ENCODE data around the gene MTF2. TPM values are rescaled to one million over a fixed set of nuclear protein-coding genes. Genes with fewer than 3 reads are reported as not detected.

MTF2 gene
- total and polyA plus RNA-seq, 12 donors: 3.9 to 14.0 (median 8.3) TPM

GRCh38 chr1:93180723-93181613, 101.9 kb downstream of the MTF2 start, which contains the start of gene CCDC18:
TSS of gene CCDC18 (plus strand) at chr1:93180724. CDS start at chr1:93183362, 2,638 bp downstream.
- 2% methylated on average over 43 of the region's 43 CpGs for WGBS, 2 donors
- no peak for DNase-seq
- peak within 1 kb of the TSS; percentile 63 to 91 (median 81) for H3K4me3 ChIP-seq
- no peaks in the 10 kb centered on the region for H3K9me3 ChIP-seq
- peaks cover 0 to 40% (median 25%) of the 10 kb centered on the region in 9 donors for H3K4me1 ChIP-seq
- TF ChIP-seq, protein P1, sequence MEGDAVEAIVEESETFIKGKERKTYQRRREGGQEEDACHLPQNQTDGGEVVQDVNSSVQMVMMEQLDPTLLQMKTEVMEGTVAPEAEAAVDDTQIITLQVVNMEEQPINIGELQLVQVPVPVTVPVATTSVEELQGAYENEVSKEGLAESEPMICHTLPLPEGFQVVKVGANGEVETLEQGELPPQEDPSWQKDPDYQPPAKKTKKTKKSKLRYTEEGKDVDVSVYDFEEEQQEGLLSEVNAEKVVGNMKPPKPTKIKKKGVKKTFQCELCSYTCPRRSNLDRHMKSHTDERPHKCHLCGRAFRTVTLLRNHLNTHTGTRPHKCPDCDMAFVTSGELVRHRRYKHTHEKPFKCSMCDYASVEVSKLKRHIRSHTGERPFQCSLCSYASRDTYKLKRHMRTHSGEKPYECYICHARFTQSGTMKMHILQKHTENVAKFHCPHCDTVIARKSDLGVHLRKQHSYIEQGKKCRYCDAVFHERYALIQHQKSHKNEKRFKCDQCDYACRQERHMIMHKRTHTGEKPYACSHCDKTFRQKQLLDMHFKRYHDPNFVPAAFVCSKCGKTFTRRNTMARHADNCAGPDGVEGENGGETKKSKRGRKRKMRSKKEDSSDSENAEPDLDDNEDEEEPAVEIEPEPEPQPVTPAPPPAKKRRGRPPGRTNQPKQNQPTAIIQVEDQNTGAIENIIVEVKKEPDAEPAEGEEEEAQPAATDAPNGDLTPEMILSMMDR (IDR thresholded peaks at IDR 0.05): no peak
- H3K27ac ChIP-seq: peak within 1 kb of the TSS; percentile 93 to 99 (median 98)
- H3K36me3 ChIP-seq: peaks cover 0 to 12% (median 0%) of the 10 kb centered on the region in 9 donors
- no peaks in the 10 kb centered on the region for H3K27me3 ChIP-seq
- intact Hi-C loops (cut with DNase I): loop anchor here in 2 of 10 donors (5.0 kb wide), 2 partner anchors 104 to 166 kb away; partner anchors contain the start of genes DR1 (in 1 of the 2) and MTF2 (in 1 of the 2)
- ATAC-seq: no peak

DNA sequence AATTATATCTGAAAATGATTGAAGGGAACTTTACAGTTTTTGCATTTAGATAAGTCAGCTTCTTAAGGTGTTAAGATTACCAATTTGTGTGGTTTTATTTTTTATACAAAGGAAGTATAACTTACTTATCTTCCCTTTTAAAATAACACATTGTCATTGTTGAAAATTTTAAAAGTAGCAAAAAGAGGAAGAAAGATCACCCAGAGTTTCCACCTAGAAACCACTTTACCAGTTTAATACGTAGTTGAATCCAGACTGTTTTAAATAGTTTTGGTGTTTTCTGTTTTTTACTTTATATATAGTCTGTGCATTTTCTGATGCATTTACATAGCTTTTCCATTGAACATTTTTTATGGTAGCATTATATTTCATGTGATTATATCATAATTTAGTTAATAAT, 107.6 kb downstream of the MTF2 start:
- TF ChIP-seq, protein P1 (IDR thresholded peaks at IDR 0.05): no peak
- Histone ChIP-seq H3K4me3 (no peak overlapping the region), H3K9me3 (no peaks in the 10 kb centered on the region), H3K27me3 (no peaks in the 10 kb centered on the region), H3K27ac (no peak overlapping the region), H3K4me1 (peaks cover 0 to 20% (median 0%) of the 10 kb centered on the region in 9 donors), H3K36me3 (peaks cover 0 to 11% (median 0%) of the 10 kb centered on the region in 9 donors)
- ATAC-seq (no peak), DNase-seq (no peak)
- intact Hi-C loops (cut with DNase I): loop anchor here in 1 of 10 donors (5.0 kb wide), 1 partner anchor 51 kb away; no protein-coding TSS in a partner anchor
- WGBS, 2 donors: 90 to 93% methylated on average over 1 of the region's 1 CpG

Other genes starting within 250 kb of the MTF2 start
- gene RPL5, start 247.2 kb upstream of the MTF2 start, total RNA-seq: 100 to 1,000 TPM; 468 to 646 (median 544) TPM
- 1,000 to 10,000 TPM; 1,383 to 1,695 TPM for gene RPL5, start 247.2 kb upstream of the MTF2 start, polyA plus RNA-seq
- gene DIPK1A, start 117.8 kb upstream of the MTF2 start, total RNA-seq: 1 to 10 TPM; 4.5 to 8.5 (median 6.4) TPM
- gene DIPK1A, start 117.8 kb upstream of the MTF2 start, polyA plus RNA-seq: 1 to 10 TPM; 3.4 to 4.5 TPM
- 10 to 100 TPM; 36.7 to 82.4 (median 39.2) TPM for gene TMED5, start 101.1 kb downstream of the MTF2 start, total RNA-seq
- gene TMED5, start 101.1 kb downstream of the MTF2 start, polyA plus RNA-seq: 10 to 100 TPM in 1 of 2 donors, 1 to 10 TPM in 1; 8.4 to 27.3 TPM
- gene CCDC18, start 101.4 kb downstream of the MTF2 start, total RNA-seq: 1 to 10 TPM; 2.0 to 4.8 (median 3.0) TPM
- gene CCDC18, start 101.4 kb downstream of the MTF2 start, polyA plus RNA-seq: 1 to 10 TPM; 1.4 to 6.8 TPM

Data from heart right ventricle (tissue), 16 donors.